Stimulated activated naive B cell treated with anti-CD40 and anti-IgM and Interleukin-4, amounts not matched to agents 10 μg/mL and 1 μg/mL and 100 μg/mL, for 72 hours (primary cell): ENCODE measurements around the gene GALNT6.
"Not testable (repeated sequence)": the region's sequence is repeated elsewhere in the genome, so short reads cannot be mapped to it uniquely, and the experiment has no call there.

ENCODE experiments used
- ATAC-seq, 2 donors: fragments of 150-1000 bp; cut with Tn5 transposase; replicated peaks; 2 replicates each; pipeline ENCODE4 v1.10.0; 2021; ENCODE audit warnings: moderate library complexity in 1 of 2
- DNase-seq: peaks from one replicate; pipeline ENCODE4 v3.0.0; 2021
- H3K27ac Mint-ChIP-seq: one replicate; pipeline ENCODE4 v1.8.0; 2022; ENCODE audit warnings: mild to moderate bottlenecking, mixed read lengths
- H3K27me3 Mint-ChIP-seq, 2 donors: one replicate each; pipeline ENCODE4 v1.8.0; 2022; ENCODE audit warnings: mixed read lengths in 2 of 2
- H3K36me3 Mint-ChIP-seq, 2 donors: one replicate each; pipeline ENCODE4 v1.8.0; 2022; ENCODE audit warnings: mixed read lengths in 2 of 2, mild to moderate bottlenecking in 1 of 2
- H3K4me1 Mint-ChIP-seq, 2 donors: one replicate each; pipeline ENCODE4 v1.8.0; 2022; ENCODE audit warnings: mixed read lengths in 2 of 2, mild to moderate bottlenecking in 1 of 2
- H3K4me3 Mint-ChIP-seq, 2 donors: one replicate each; pipeline ENCODE4 v1.8.0; 2022; ENCODE audit warnings: mild to moderate bottlenecking in 2 of 2, mixed read lengths in 2 of 2, moderate library complexity in 1 of 2
- H3K9me3 Mint-ChIP-seq, 2 donors: one replicate each; pipeline ENCODE4 v1.8.0; 2022; ENCODE audit warnings: mixed read lengths in 2 of 2, mild to moderate bottlenecking in 1 of 2

GALNT6 gene

GRCh38 chr12:51323317-51323960, 67.8 kb downstream of the GALNT6 start:
- no peaks in the 10 kb centered on the region for H3K9me3 Mint-ChIP-seq

GRCh38 chr12:51322452-51322851, 68.8 kb downstream of the GALNT6 start:
- peaks cover 6 to 15% of the 10 kb centered on the region in 2 donors for H3K36me3 Mint-ChIP-seq
- ATAC-seq: peak; percentile 41 to 48
- H3K27ac Mint-ChIP-seq: peak overlapping the region; percentile 94
- peaks cover 0 to 2% of the 10 kb centered on the region in 2 donors for H3K9me3 Mint-ChIP-seq
- no peaks in the 10 kb centered on the region for H3K27me3 Mint-ChIP-seq
- no peak for DNase-seq
- peak overlapping the region; percentile 85 to 87 for H3K4me3 Mint-ChIP-seq
- H3K4me1 Mint-ChIP-seq: peaks cover 62 to 87% of the 10 kb centered on the region in 2 donors

More at GRCh38 chr12:51323317-51323960, 67.8 kb downstream of the GALNT6 start:
- Mint-ChIP-seq H3K36me3 (peaks cover 2 to 12% of the 10 kb centered on the region in 2 donors), H3K4me3 (peak overlapping the region; percentile 85 to 87), H3K27me3 (no peaks in the 10 kb centered on the region), H3K27ac (peak overlapping the region; percentile 94), H3K4me1 (peaks cover 57 to 79% of the 10 kb centered on the region in 2 donors)
- peak; percentile 48 for ATAC-seq
- peak; percentile 33 for DNase-seq

DNA sequence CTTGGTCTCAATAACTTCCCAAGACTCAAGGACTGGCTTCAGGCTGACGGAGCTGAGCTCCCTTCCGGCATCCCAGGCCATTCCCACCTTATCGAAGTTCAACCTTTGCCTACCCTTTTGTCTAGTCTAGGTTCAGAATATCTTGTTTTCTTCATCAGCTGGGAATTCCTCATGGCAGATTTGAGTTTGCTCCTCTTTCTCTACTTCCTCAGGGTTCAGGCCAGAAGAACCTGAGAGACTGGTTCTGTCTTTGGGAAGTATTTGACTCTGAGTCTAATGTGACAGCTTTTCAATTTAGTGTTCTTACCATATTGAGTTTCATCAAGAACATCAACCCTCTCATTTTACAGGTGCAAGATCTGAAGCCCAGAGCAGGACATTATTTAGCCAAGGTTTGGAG, 69.3 kb downstream of the GALNT6 start:
- Mint-ChIP-seq H3K27me3 (no peaks in the 10 kb centered on the region), H3K27ac (peak overlapping the region; percentile 81), H3K36me3 (peaks cover 6 to 15% of the 10 kb centered on the region in 2 donors), H3K4me1 (peaks cover 58 to 81% of the 10 kb centered on the region in 2 donors), H3K9me3 (peaks cover 0 to 2% of the 10 kb centered on the region in 2 donors), H3K4me3 (peak overlapping the region; percentile 14 to 36)
- DNase-seq (no peak), ATAC-seq (no peak)

DNA sequence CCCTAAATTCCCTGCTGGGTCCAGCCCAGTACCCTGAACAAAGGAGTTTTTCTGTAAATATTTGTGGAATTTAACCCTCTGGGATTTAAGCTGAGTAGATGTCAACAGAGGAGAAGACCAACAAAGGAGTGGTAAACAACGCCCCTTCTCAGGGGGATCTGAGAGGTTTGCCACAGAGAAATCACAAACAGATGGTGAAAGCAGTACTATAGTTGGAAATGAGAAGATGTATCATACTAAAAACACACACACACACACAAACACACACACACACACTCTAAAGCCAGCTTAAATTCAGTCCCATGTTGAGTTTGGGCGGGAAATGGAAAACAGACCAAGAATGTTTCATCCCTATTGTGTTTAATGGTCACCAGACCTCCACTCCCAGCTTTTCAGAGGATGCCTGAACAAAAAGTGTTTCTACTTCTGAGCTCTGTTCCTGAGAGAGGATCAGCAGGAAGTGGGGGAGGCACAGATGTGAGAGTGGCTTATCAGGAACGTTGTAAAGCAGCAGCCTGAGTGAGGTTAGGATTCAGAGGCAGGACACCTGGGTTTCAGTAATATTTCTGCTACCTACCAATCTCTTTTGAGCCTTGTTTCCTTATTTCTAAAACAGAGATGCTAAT, 70.4 kb downstream of the GALNT6 start:
- ATAC-seq: no peak
- H3K27ac Mint-ChIP-seq: peak overlapping the region; percentile 67
- H3K36me3 Mint-ChIP-seq: peaks cover 6 to 19% of the 10 kb centered on the region in 2 donors
- peaks cover 0 to 2% of the 10 kb centered on the region in 2 donors for H3K9me3 Mint-ChIP-seq
- peaks cover 52 to 80% of the 10 kb centered on the region in 2 donors for H3K4me1 Mint-ChIP-seq
- no peak for DNase-seq
- H3K4me3 Mint-ChIP-seq: no peak overlapping the region
- H3K27me3 Mint-ChIP-seq: no peaks in the 10 kb centered on the region

DNA sequence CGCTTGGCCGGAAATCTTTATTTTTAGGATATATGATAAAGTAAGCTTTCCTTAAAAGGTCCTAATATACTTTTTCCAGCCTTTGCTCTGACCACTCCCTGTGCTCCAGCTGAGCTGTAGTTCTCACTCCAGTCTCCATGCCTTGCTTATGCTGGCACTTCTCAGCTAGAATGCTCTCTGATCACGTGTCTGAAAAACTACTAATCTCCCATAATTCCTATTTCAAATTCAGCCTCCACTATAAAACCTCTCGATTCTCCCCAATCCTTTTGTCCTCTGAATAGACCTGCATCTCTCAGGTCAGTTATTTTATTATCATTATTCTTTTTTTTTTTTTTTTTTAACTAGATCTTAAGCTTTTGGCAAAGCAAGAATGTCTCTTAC, 70.9 kb downstream of the GALNT6 start:
- H3K9me3 Mint-ChIP-seq: peaks cover 0 to 2% of the 10 kb centered on the region in 2 donors
- H3K4me3 Mint-ChIP-seq: no peak overlapping the region
- ATAC-seq (no peak), DNase-seq (no peak)
- H3K4me1 Mint-ChIP-seq: peaks cover 51 to 78% of the 10 kb centered on the region in 2 donors
- H3K27me3 Mint-ChIP-seq: no peaks in the 10 kb centered on the region
- H3K36me3 Mint-ChIP-seq: peaks cover 6 to 19% of the 10 kb centered on the region in 2 donors
- H3K27ac Mint-ChIP-seq: no peak overlapping the region

GRCh38 chr12:51318846-51319599, 72.2 kb downstream of the GALNT6 start:
- ATAC-seq: peak in 1 of 2 donors; percentile 22
- peaks cover 0 to 2% of the 10 kb centered on the region in 2 donors for H3K9me3 Mint-ChIP-seq
- H3K4me1 Mint-ChIP-seq: peaks cover 49 to 71% of the 10 kb centered on the region in 2 donors
- peaks cover 6 to 19% of the 10 kb centered on the region in 2 donors for H3K36me3 Mint-ChIP-seq
- H3K27me3 Mint-ChIP-seq: no peaks in the 10 kb centered on the region
- H3K27ac Mint-ChIP-seq: peak overlapping the region; percentile 85
- DNase-seq: no peak
- H3K4me3 Mint-ChIP-seq: peak overlapping the region; percentile 2 to 22

DNA sequence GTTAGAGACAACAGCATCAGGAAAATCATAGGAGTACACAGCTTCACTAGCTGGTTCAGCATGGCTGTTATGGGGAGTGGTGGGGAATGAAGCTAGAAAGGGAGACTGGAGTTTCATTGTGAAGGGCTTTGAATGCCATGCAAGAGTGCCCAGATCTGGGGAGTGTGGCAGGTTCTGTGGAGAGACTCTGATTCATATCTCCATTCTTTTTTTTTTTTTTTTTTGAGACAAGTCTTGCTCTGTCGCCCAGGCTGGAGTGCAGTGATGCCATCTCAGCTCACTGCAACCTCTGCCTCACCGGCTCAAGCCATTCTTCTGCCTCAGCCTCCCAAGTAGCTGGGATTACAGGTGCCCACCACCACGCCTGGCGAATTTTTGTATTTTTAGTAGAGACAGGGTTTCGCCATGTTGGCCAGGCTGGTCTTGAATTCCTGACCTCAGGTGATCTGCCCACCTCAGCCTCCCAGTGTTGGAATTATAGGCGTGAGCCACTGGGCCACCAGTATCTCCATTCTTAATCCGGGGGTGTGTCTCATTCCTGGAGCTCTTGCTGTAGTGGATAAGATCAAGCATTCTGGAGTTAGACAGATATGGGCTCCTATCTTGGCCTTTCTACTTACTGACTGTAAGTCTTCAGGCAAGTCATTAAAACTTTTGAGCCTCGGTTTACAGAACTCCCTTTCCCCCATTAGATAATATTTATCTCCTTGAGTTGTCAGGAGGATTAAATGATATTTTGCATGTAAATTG, 73.0 kb downstream of the GALNT6 start:
- Mint-ChIP-seq H3K36me3 (peaks cover 6 to 19% of the 10 kb centered on the region in 2 donors), H3K4me1 (peaks cover 46 to 69% of the 10 kb centered on the region in 2 donors), H3K4me3 (peak overlapping the region in 1 of 2 donors; percentile 23)
- not testable (repeated sequence) for H3K27me3 Mint-ChIP-seq, DNase-seq, H3K9me3 Mint-ChIP-seq, H3K27ac Mint-ChIP-seq
- peak; percentile 43 to 67 for ATAC-seq

DNA sequence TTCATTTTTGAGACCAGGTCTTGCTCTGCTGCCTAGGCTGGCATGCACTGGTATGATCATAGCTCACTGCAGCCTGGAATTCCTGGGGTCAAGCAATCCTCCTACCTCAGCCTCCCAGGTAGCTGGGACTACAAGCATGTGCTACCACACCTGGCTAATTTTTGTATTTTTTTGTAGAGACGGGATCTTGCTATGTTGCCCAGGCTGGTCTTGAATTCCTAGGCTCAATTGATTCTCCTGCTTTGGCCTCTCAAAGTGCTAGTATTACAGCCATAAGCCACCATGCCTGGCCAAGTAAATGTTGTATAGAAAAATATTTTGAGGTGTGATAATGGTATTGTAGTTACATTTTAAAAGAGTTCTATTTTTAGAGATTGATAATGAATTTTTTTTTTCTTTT, 79.8 kb downstream of the GALNT6 start:
- Mint-ChIP-seq H3K36me3 (peaks cover 11 to 39% of the 10 kb centered on the region in 2 donors), H3K27ac (no peak overlapping the region), H3K4me1 (peaks cover 8 to 21% of the 10 kb centered on the region in 2 donors), H3K9me3 (no peaks in the 10 kb centered on the region), H3K4me3 (no peak overlapping the region), H3K27me3 (no peaks in the 10 kb centered on the region)
- ATAC-seq (no peak), DNase-seq (no peak)

- Mint-ChIP-seq H3K4me3 (no peak overlapping the region), H3K36me3 (peaks cover 11 to 43% of the 10 kb centered on the region in 2 donors), H3K4me1 (peaks cover 11 to 17% of the 10 kb centered on the region in 2 donors), H3K27ac (no peak overlapping the region), H3K27me3 (no peaks in the 10 kb centered on the region), H3K9me3 (no peaks in the 10 kb centered on the region)
- no peak for ATAC-seq
- no peak for DNase-seq
Measured at GRCh38 chr12:51307655-51308593, 83.3 kb downstream of the GALNT6 start.

DNA sequence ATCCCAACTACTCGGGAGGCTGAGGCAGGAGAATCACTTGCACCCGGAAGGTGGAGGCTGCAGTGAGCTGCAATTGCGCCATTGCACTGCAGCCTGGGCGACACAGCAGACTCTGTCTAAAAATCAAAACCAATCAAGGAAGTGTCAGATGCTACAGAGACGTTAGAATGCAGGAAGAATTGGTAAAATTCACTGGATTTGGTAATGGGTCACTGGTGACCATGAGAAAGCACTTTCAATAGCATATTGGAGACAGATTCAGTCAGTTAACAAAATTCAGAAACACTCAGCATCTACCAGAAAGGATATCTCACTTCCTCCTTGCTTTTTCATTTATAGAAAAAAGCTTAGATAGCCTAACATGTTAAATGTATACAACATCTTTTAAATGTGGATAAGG, 84.7 kb downstream of the GALNT6 start:
- no peak overlapping the region for H3K4me3 Mint-ChIP-seq
- H3K36me3 Mint-ChIP-seq: peaks cover 11 to 44% of the 10 kb centered on the region in 2 donors
- peak; percentile 38 to 50 for ATAC-seq
- no peak for DNase-seq
- no peaks in the 10 kb centered on the region for H3K9me3 Mint-ChIP-seq
- H3K4me1 Mint-ChIP-seq: peaks cover 11 to 17% of the 10 kb centered on the region in 2 donors
- H3K27me3 Mint-ChIP-seq: no peaks in the 10 kb centered on the region
- H3K27ac Mint-ChIP-seq: no peak overlapping the region
